Body of pancreas (tissue), 4 donors: ENCODE measurements around the gene SLC6A8. TPM values are rescaled to one million over a fixed set of nuclear protein-coding genes. Genes with fewer than 3 reads are reported as not detected.
"Not testable (repeated sequence)": the region's sequence is repeated elsewhere in the genome, so short reads cannot be mapped to it uniquely, and the experiment has no call there.

ENCODE experiments used
- ATAC-seq: fragments of 150-250 bp; one replicate; pipeline ENCODE4 v1.9.1; 2016
- DNase-seq, 4 donors: peaks; one replicate each; pipeline ENCODE4 v3.0.0-alpha.2; 2019
- H3K27ac ChIP-seq, 4 donors: fragments of 200-600 bp; sonication (generic); 1 replicate in 3 of 4; 2 replicates in 1 of 4; pipeline versions ENCODE4 v1.5.1 to v1.6.1; 2016 to 2019; ENCODE audit warnings: mild to moderate bottlenecking in 1 of 4, mixed read lengths in 1 of 4, moderate library complexity in 1 of 4
- H3K27me3 ChIP-seq, 2 donors: fragments of 200-600 bp; sonication (generic); one replicate each; pipeline ENCODE4 v1.6.0; 2016; ENCODE audit warnings: mild to moderate bottlenecking in 1 of 2
- H3K36me3 ChIP-seq, 2 donors: fragments of 200-600 bp; sonication (generic); replicated peaks in 1 of 2; 2 replicates each; pipeline ENCODE4 v1.5.1; 2016; ENCODE audit warnings: low read depth in 2 of 2; ENCODE audit not compliant: insufficient read depth in 1 of 2
- H3K4me1 ChIP-seq: fragments of 200-600 bp; sonication (generic); one replicate; pipeline ENCODE4 v1.6.0; 2016
- H3K4me3 ChIP-seq, 2 donors: fragments of 200-600 bp; sonication (generic); 1 replicate in 1 of 2; 2 replicates in 1 of 2; pipeline ENCODE4 v1.5.1; 2016 to 2019
- H3K9me3 ChIP-seq, 3 donors: fragments of 200-600 bp; sonication (generic); 1 replicate in 2 of 3; 2 replicates in 1 of 3; pipeline ENCODE4 v1.5.1; 2016
- POLR2A ChIP-seq, 3 donors: fragments of 450-650 bp; IDR thresholded peaks; one replicate each; pipeline ENCODE4 v1.6.1; 2016; ENCODE audit warnings: antibody characterized with exemption in 3 of 3, mild to moderate bottlenecking in 2 of 3
- WGBS, 2 donors: methylation state at CpG; one replicate each; pipeline ENCODE4 v1.1.5; 2017; 5-methylcytosine and 5-hydroxymethylcytosine counted together
- intact Hi-C: fragments of 100-400 bp; cut with DNase I; formaldehyde crosslinking; loops from one replicate; pipeline ENCODE4 v1.15.1; 2023
- total RNA-seq, 2 donors: library from RNA; depleted of rRNA; stranded (reverse); fragments of >200 nt; gene quantifications; one replicate each; pipeline ENCODE4 v1.1.0, GENCODE V29; 2016
- TF ChIP-seq, protein P1 (sequence below), 7 experiments: fragments of 450-650 bp in 4 of 7; fragments of 200-600 bp in 3 of 7; sonication (generic) in 3 of 7; IDR thresholded peaks; one replicate each; pipeline ENCODE4 v1.5.1; 2016 to 2019; ENCODE audit warnings: antibody characterized with exemption in 7 of 7

The SLC6A8 gene
- total RNA-seq, 2 donors from 2014 or later, result 11.7 to 18.5 TPM

GRCh38 chrX:153740631-153741222 lies 53.0 kb downstream of the SLC6A8 start:
- intact Hi-C loops, result no loop called here
- 79% methylated on average over 5 of the region's 16 CpGs; no CpG with 5 or more reads in 1 of the 2 donors for WGBS, 2 donors

DNA sequence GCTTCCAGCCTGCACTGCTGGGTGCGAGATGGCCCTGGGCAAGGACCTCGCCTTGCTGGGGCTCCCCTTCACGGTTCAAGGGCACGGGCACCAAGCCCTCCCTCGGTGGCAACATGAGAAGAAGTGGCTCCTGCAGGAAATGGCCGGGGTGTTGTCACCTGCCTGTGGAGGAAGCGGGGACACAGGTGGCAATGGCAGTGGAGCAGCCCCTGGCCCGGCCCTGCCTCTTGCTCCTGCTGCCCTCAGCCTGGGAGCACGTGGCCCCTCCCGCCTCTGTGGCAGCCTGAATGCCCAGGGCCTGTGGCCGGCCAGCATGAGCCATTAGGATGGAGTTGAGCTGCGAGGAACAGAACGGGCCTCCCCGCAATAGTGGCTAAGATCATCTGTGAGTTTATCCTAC lies 53.7 kb downstream of the SLC6A8 start:
- DNase-seq (no peak), ATAC-seq (no peak)
- H3K4me3 ChIP-seq, result no peak overlapping the region
- H3K36me3 ChIP-seq, result no peaks in the 10 kb centered on the region
- intact Hi-C loops, result no loop called here
- 60% methylated on average over 1 of the region's 14 CpGs; no CpG with 5 or more reads in 1 of the 2 donors for WGBS, 2 donors
- no peaks in the 10 kb centered on the region for H3K9me3 ChIP-seq
- no peaks in the 10 kb centered on the region for H3K4me1 ChIP-seq
- TF ChIP-seq, protein P1, sequence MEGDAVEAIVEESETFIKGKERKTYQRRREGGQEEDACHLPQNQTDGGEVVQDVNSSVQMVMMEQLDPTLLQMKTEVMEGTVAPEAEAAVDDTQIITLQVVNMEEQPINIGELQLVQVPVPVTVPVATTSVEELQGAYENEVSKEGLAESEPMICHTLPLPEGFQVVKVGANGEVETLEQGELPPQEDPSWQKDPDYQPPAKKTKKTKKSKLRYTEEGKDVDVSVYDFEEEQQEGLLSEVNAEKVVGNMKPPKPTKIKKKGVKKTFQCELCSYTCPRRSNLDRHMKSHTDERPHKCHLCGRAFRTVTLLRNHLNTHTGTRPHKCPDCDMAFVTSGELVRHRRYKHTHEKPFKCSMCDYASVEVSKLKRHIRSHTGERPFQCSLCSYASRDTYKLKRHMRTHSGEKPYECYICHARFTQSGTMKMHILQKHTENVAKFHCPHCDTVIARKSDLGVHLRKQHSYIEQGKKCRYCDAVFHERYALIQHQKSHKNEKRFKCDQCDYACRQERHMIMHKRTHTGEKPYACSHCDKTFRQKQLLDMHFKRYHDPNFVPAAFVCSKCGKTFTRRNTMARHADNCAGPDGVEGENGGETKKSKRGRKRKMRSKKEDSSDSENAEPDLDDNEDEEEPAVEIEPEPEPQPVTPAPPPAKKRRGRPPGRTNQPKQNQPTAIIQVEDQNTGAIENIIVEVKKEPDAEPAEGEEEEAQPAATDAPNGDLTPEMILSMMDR (IDR thresholded peaks at IDR 0.05), result no peak
- no peak for TF ChIP-seq POLR2A (IDR thresholded peaks at IDR 0.05)
- no peaks in the 10 kb centered on the region for H3K27me3 ChIP-seq
- H3K27ac ChIP-seq, result no peak overlapping the region

More at GRCh38 chrX:153740631-153741222, 53.0 kb downstream of the SLC6A8 start:
- TF ChIP-seq, protein P1 (IDR thresholded peaks at IDR 0.05), result no peak
- no peak for TF ChIP-seq POLR2A (IDR thresholded peaks at IDR 0.05)
- H3K4me1 ChIP-seq, result no peaks in the 10 kb centered on the region
- no peak for DNase-seq
- no peaks in the 10 kb centered on the region for H3K27me3 ChIP-seq
- no peak for ATAC-seq
- H3K9me3 ChIP-seq, result no peaks in the 10 kb centered on the region
- no peak overlapping the region for H3K27ac ChIP-seq
- no peak overlapping the region for H3K4me3 ChIP-seq
- peaks cover 0 to 2% of the 10 kb centered on the region in 2 donors for H3K36me3 ChIP-seq

DNA sequence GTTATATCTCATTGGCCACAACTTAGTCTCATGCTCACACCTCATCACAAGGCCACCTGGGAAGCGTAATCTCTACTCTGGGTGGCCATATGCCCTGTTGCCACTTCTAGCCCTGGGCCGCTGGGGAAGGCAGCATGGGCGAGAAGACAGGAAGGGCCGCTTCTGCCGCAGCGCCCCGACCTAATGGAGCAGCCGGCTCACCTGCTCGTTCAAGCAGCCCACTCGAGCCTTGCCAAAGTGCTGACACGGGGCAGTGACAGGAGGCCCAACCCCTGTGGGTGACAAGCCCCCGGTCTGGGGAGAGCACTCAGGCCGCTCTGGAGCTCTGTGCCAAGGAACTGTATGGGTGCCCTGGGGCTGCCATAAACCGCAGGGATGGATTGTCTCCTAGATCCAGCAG lies 54.4 kb downstream of the SLC6A8 start:
- H3K27me3 ChIP-seq, H3K36me3 ChIP-seq, ATAC-seq, intact Hi-C loops, H3K4me3 ChIP-seq, H3K9me3 ChIP-seq, H3K4me1 ChIP-seq, H3K27ac ChIP-seq, DNase-seq: not testable (repeated sequence)
- 97% methylated on average over 3 of the region's 14 CpGs; no CpG with 5 or more reads in 1 of the 2 donors for WGBS, 2 donors

- H3K36me3 ChIP-seq, H3K27ac ChIP-seq, H3K4me1 ChIP-seq, H3K9me3 ChIP-seq, DNase-seq, ATAC-seq, H3K27me3 ChIP-seq, intact Hi-C loops, H3K4me3 ChIP-seq: not testable (repeated sequence)
- WGBS, 2 donors, result 73% methylated on average over 17 of the region's 32 CpGs; no CpG with 5 or more reads in 1 of the 2 donors
Observed at GRCh38 chrX:153742796-153743467, 55.2 kb downstream of the SLC6A8 start.

- H3K4me1 ChIP-seq, H3K27ac ChIP-seq, H3K36me3 ChIP-seq, ATAC-seq, intact Hi-C loops, H3K4me3 ChIP-seq, H3K27me3 ChIP-seq, H3K9me3 ChIP-seq: not testable (repeated sequence)
- 63% methylated on average over 12 of the region's 35 CpGs; no CpG with 5 or more reads in 1 of the 2 donors for WGBS, 2 donors
- peak; percentile 34 to 77 (median 54) for DNase-seq
Observed at GRCh38 chrX:153743468-153744209, 55.9 kb downstream of the SLC6A8 start.
